ENCODE measurements around the gene OR10H1. TPM values are rescaled to one million over a fixed set of nuclear protein-coding genes. Genes with fewer than 3 reads are reported as not detected.

Gene OR10H1
- total and polyA plus RNA-seq, 9 of the 15 experiments (the other 6 are each of a cell fraction or from before 2014, with no cell fraction given), result not detected

GRCh38 chr19:15776264-15776663 is 39.2 kb downstream of the OR10H1 start:
- H3K4me1 ChIP-seq (replicated peaks in 1 of 2; ENCODE audit: control insufficient read depth in 2 of 2, insufficient read depth in 2 of 2, low read length in 2 of 2), result no peaks in the 10 kb centered on the region
- H3K27ac ChIP-seq (ENCODE audit: extremely low read depth, low read depth, low read length), result no peak overlapping the region
- H3K27me3 ChIP-seq (ENCODE audit: control insufficient read depth in 2 of 2, insufficient read depth in 2 of 2, low read length in 2 of 2), result peaks cover 0 to 3% of the 10 kb centered on the region in 2 experiments; a peak in 2 of 5 replicates
- 0% methylated on average over 4 of the region's 4 CpGs for WGBS (ENCODE audit: insufficient coverage, low coverage, missing lambda C conversion rate)
- H3K9me1 ChIP-seq (ENCODE audit: control insufficient read depth, insufficient read depth, low read length), result no peaks in the 10 kb centered on the region
- in situ Hi-C loops (cut with MboI) (loop anchor here (5.0 kb wide), 1 partner anchor 99 kb away; no protein-coding TSS in a partner anchor), intact Hi-C loops (cut with micrococcal nuclease) (no loop called here)
- H3K36me3 ChIP-seq (ENCODE audit: control insufficient read depth, insufficient read depth, low read length), result no peaks in the 10 kb centered on the region
- CTCF ChIA-PET (ENCODE audit: low intra/inter-chr PET ratio), result no interaction called here
- H2AFZ ChIP-seq (ENCODE audit: low read depth, low read length), result no peak overlapping the region
- H3K4me2 ChIP-seq (ENCODE audit: insufficient read depth, low read length), result no peak overlapping the region
- DNase-seq (ENCODE audit: extremely low read depth in 1 of 4, low spot score in 3 of 4) (no peak), ATAC-seq (no peak), FAIRE-seq (no peak)
- BruUV-seq (replicated peaks), result no TSS peak
- no peaks in the 10 kb centered on the region; the same call in 1 of the 2 replicates for H4K20me1 ChIP-seq (replicated peaks; ENCODE audit: control insufficient read depth, insufficient read depth, low read length)
- no peaks in the 10 kb centered on the region for H3K9me3 ChIP-seq (replicated peaks; ENCODE audit: control insufficient read depth, insufficient read depth, low read depth, low read length)
- H3K79me2 ChIP-seq (ENCODE audit: control insufficient read depth, insufficient read depth, low read length), result no peaks in the 10 kb centered on the region
- POLR2A ChIA-PET, result interaction anchor here (0.7 kb wide), 1 partner anchor 422 kb away, joined by 3 read pairs; the partner anchor contains the start of gene AP1M1
- H3K4me3 ChIP-seq, result no peak overlapping the region
- no peak overlapping the region for H3K9ac ChIP-seq (ENCODE audit: insufficient read depth in 1 of 2, low read depth in 2 of 2, low read length in 2 of 2)
- TF ChIP-seq E2F3 (CRISPR knock-in tag; IDR thresholded peaks at IDR 0.05) (no peak), ZSCAN29 (IDR thresholded peaks at IDR 0.05) (no peak), YY1 (IDR thresholded peaks at IDR 0.05; ENCODE audit: borderline replicate concordance in 1 of 3, control insufficient read depth in 1 of 3, extremely low read depth in 1 of 3, insufficient read depth in 3 of 3, insufficient read length in 1 of 3, insufficient replicate concordance in 2 of 3, low read depth in 1 of 3, low read length in 2 of 3) (no peak), ZNF79 (CRISPR knock-in tag; IDR thresholded peaks at IDR 0.05; ENCODE audit: low read depth) (no peak), HDAC6 (IDR thresholded peaks at IDR 0.05; ENCODE audit: low read depth, low read length) (no peak), SMAD2 (IDR thresholded peaks at IDR 0.05; ENCODE audit: low read depth, low read length) (no peak), CHAMP1 (IDR thresholded peaks at IDR 0.05) (no peak), ZNF551 (CRISPR knock-in tag; IDR thresholded peaks at IDR 0.05) (no peak), CBX3 (IDR thresholded peaks at IDR 0.05; ENCODE audit: borderline replicate concordance in 1 of 2, low read length in 2 of 2) (no peak), JUND (IDR thresholded peaks at IDR 0.05; ENCODE audit: borderline replicate concordance, low read depth, low read length) (no peak), JUND (tag; IDR thresholded peaks at IDR 0.05; ENCODE audit: borderline replicate concordance, low read depth, low read length) (no peak), E2F1 (CRISPR knock-in tag; IDR thresholded peaks at IDR 0.05) (no peak), THAP12 (CRISPR knock-in tag; IDR thresholded peaks at IDR 0.05) (no peak), DMBX1 (CRISPR knock-in tag; IDR thresholded peaks at IDR 0.05; ENCODE audit: borderline replicate concordance) (no peak), WHSC1 (IDR thresholded peaks at IDR 0.05; ENCODE audit: low read length) (no peak), ZNF23 (CRISPR knock-in tag; IDR thresholded peaks at IDR 0.05) (no peak), HMGN3 (IDR thresholded peaks at IDR 0.05; ENCODE audit: borderline replicate concordance, extremely low read depth, insufficient read length, low read depth, low read length) (no peak)
